ENCODE data around the gene GLT8D2.
"Not testable (repeated sequence)": the region's sequence is repeated elsewhere in the genome, so short reads cannot be mapped to it uniquely, and the experiment has no call there.

- not testable (repeated sequence) for TF ChIP-seq CTCF (IDR thresholded peaks at IDR 0.05); EZH2 (IDR thresholded peaks at IDR 0.05; ENCODE audit: borderline replicate concordance, insufficient read depth, low read depth, low read length, poor library complexity, severe bottlenecking)
Observed at GRCh38 chr12:104036143-104036542, 13.8 kb downstream of the GLT8D2 start.

Data from B cell (primary cell).